GM23338 (cell line): ENCODE data around the gene SERPINB13. TPM values are rescaled to one million over a fixed set of nuclear protein-coding genes. Genes with fewer than 3 reads are reported as not detected.

Experiments used
- ATAC-seq: fragments of 200-7000 bp; cut with Tn5 transposase; 3 replicates; pipeline ENCODE4 v1.9.1; 2020
- DNase-seq: peaks from one replicate; pipeline ENCODE4 v3.0.0-alpha.2; 2015; ENCODE audit warnings: low spot score
- H2AFZ ChIP-seq: fragments of 200-600 bp; sonication (generic); 2 replicates; pipeline ENCODE4 v1.8.0; 2016; ENCODE audit warnings: antibody characterized with exemption, mild to moderate bottlenecking, moderate library complexity
- H3F3A ChIP-seq: fragments of 200-600 bp; sonication (generic); replicated peaks from 2 replicates; pipeline ENCODE4 v1.8.0; 2017; ENCODE audit warnings: antibody characterized with exemption, mixed run types, low read depth
- H3K27ac ChIP-seq: fragments of 200-600 bp; sonication (generic); 2 replicates; pipeline ENCODE4 v1.6.1; 2016; ENCODE audit warnings: low read depth
- H3K27me3 ChIP-seq: fragments of 200-600 bp; sonication (generic); 2 replicates; pipeline ENCODE4 v1.8.0; 2016; ENCODE audit warnings: mild to moderate bottlenecking, mixed run types, moderate library complexity; ENCODE audit not compliant: insufficient read depth
- H3K36me3 ChIP-seq: fragments of 200-600 bp; sonication (generic); 2 replicates; pipeline ENCODE4 v1.8.0; 2016; ENCODE audit warnings: mild to moderate bottlenecking; ENCODE audit not compliant: insufficient read depth
- H3K4me1 ChIP-seq: fragments of 200-600 bp; sonication (generic); 2 replicates; pipeline ENCODE4 v1.8.0; 2016; ENCODE audit warnings: mild to moderate bottlenecking, moderate library complexity; ENCODE audit not compliant: insufficient read depth
- H3K4me2 ChIP-seq: fragments of 200-600 bp; sonication (generic); 2 replicates; pipeline ENCODE4 v1.7.1; 2017; ENCODE audit warnings: mixed run types
- H3K4me3 ChIP-seq: fragments of 200-600 bp; sonication (generic); 2 replicates; pipeline ENCODE4 v1.6.1; 2016; ENCODE audit warnings: mixed run types
- H3K79me2 ChIP-seq: fragments of 200-600 bp; sonication (generic); replicated peaks from 2 replicates; pipeline ENCODE4 v1.8.0; 2017; ENCODE audit warnings: mild to moderate bottlenecking; ENCODE audit not compliant: insufficient read depth
- H3K9me2 ChIP-seq: fragments of 200-600 bp; sonication (generic); 2 replicates; pipeline ENCODE4 v1.8.0; 2017; ENCODE audit not compliant: insufficient read depth
- H4K20me1 ChIP-seq: fragments of 200-600 bp; sonication (generic); replicated peaks from 2 replicates; pipeline ENCODE4 v1.8.0; 2017; ENCODE audit warnings: mild to moderate bottlenecking; ENCODE audit not compliant: insufficient read depth
- H3K27ac Mint-ChIP-seq: 2 replicates; pipeline ENCODE4 v1.8.0; 2020; ENCODE audit warnings: inconsistent platforms, mild to moderate bottlenecking, moderate library complexity, mixed read lengths
- H3K27me3 Mint-ChIP-seq: 3 replicates; pipeline ENCODE4 v1.8.0; 2022; ENCODE audit warnings: low read depth, mild to moderate bottlenecking, moderate library complexity, mixed read lengths, inconsistent platforms; ENCODE audit not compliant: insufficient read depth, poor library complexity
- H3K36me3 Mint-ChIP-seq: 3 replicates; pipeline ENCODE4 v1.8.0; 2021; ENCODE audit warnings: low read depth, mild to moderate bottlenecking, inconsistent platforms, moderate library complexity, mixed read lengths
- H3K4me1 Mint-ChIP-seq: 3 replicates; pipeline ENCODE4 v1.8.0; 2020; ENCODE audit warnings: mild to moderate bottlenecking, inconsistent platforms, mixed read lengths
- H3K4me3 Mint-ChIP-seq: 3 replicates; pipeline ENCODE4 v1.8.0; 2021; ENCODE audit warnings: moderate library complexity, mild to moderate bottlenecking, inconsistent platforms, mixed read lengths
- H3K9me3 Mint-ChIP-seq: 3 replicates; pipeline ENCODE4 v1.8.0; 2020; ENCODE audit warnings: moderate library complexity, mild to moderate bottlenecking, inconsistent platforms, mixed read lengths
- CREB1 ChIP-seq: fragments of 250-450 bp; sonication (Bioruptor Pico); IDR thresholded peaks from 2 replicates; pipeline ENCODE4 v1.5.0; 2020; ENCODE audit warnings: low read depth, mild to moderate bottlenecking, moderate library complexity
- EZH2 ChIP-seq: fragments of 200-600 bp; sonication (generic); IDR thresholded peaks from one replicate; pipeline ENCODE4 v1.8.0; 2017; ENCODE audit warnings: antibody characterized with exemption, mild to moderate bottlenecking, low read depth; ENCODE audit not compliant: unreplicated experiment
- EZH2phosphoT487 ChIP-seq: fragments of 200-600 bp; sonication (generic); IDR thresholded peaks from one replicate; pipeline ENCODE4 v1.8.1; 2018; ENCODE audit warnings: antibody characterized with exemption; ENCODE audit not compliant: unreplicated experiment
- JUNB ChIP-seq: IDR thresholded peaks from one replicate; pipeline ENCODE4 v1.6.1; 2016; ENCODE audit warnings: antibody characterized with exemption; ENCODE audit not compliant: unreplicated experiment
- NANOG ChIP-seq: IDR thresholded peaks from 2 replicates; pipeline ENCODE4 v1.6.1; 2016; ENCODE audit warnings: antibody characterized with exemption, borderline replicate concordance
- POLR2AphosphoS5 ChIP-seq: IDR thresholded peaks from 2 replicates; pipeline ENCODE4 v1.6.1; 2016; ENCODE audit warnings: antibody characterized with exemption, low read depth
- STAT1 ChIP-seq: IDR thresholded peaks from one replicate; pipeline ENCODE4 v1.6.1; 2016; ENCODE audit warnings: antibody characterized with exemption; ENCODE audit not compliant: unreplicated experiment
- ZNF114 ChIP-seq: fragments of 250-450 bp; sonication (Bioruptor Pico); IDR thresholded peaks from 2 replicates; pipeline ENCODE4 v1.5.0; 2020; ENCODE audit warnings: mild to moderate bottlenecking, moderate library complexity
- ZNF331 ChIP-seq: fragments of 250-450 bp; sonication (Bioruptor Pico); IDR thresholded peaks from 2 replicates; pipeline ENCODE4 v1.5.0; 2020; ENCODE audit warnings: low read depth, mild to moderate bottlenecking, moderate library complexity
- polyA plus RNA-seq: library from polyadenylated mRNA; unstranded; fragments of >200 nt; fragmentation: Nextera tagmentation; extraction: Ambion mirVana; gene quantifications from 2 replicates; pipeline ENCODE4 v1.2.1, GENCODE V29; 2016
- total RNA-seq: library from RNA; depleted of rRNA; stranded (reverse); fragments of >200 nt; shearing (Covaris generic); gene quantifications from 2 replicates; pipeline ENCODE4 v1.2.3, GENCODE V29; 2014
- TF ChIP-seq, protein P1 (sequence below): IDR thresholded peaks from one replicate; pipeline ENCODE4 v1.6.1; 2018; ENCODE audit warnings: antibody characterized with exemption; ENCODE audit not compliant: unreplicated experiment
- TF ChIP-seq, protein P2 (sequence below), 2 experiments: fragments of 200-600 bp in 1 of 2; sonication (generic) in 1 of 2; conservative IDR thresholded peaks; 2 replicates each; pipeline versions ENCODE4 v1.5.1 to v1.6.1; 2016 to 2017; ENCODE audit warnings: antibody characterized with exemption in 2 of 2, low read depth in 2 of 2, mild to moderate bottlenecking in 2 of 2, moderate library complexity in 1 of 2
- TF ChIP-seq, protein P3 (sequence below): fragments of 250-450 bp; sonication (Bioruptor Pico); IDR thresholded peaks from 2 replicates; pipeline ENCODE4 v1.5.0; 2020; ENCODE audit warnings: mild to moderate bottlenecking, moderate library complexity
- TF ChIP-seq, protein P4 (sequence below): IDR thresholded peaks from 2 replicates; pipeline ENCODE4 v1.6.1; 2016; ENCODE audit warnings: antibody characterized with exemption

Gene SERPINB13
- total and polyA plus RNA-seq, 2 experiments from 2014 or later: not detected

DNA sequence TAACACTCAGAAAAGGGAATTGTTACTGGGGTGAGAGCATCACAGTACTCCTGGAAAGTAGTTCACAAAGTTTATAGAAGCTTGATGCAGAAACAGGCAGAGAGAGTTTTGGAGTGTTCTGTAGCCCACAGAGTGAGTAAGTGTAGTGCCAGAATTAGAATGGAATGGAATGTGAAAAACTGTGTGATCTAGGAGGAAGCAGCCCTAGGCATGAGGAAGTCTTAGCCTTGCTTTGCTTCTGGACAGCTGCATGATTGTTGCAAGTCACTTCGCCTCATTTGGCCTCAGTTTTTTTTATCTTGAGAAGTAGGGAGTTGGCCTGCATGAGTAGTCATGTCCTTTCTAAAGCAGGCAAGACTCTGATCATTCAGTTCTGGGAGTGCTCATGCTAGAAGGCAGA is 34.1 kb upstream of the SERPINB13 start:
- Histone ChIP-seq H3K4me1 (no peaks in the 10 kb centered on the region), H3K36me3 (no peaks in the 10 kb centered on the region), H3K27me3 (no peaks in the 10 kb centered on the region), H3K27ac (no peak overlapping the region), H3K79me2 (no peaks in the 10 kb centered on the region), H3F3A (no peaks in the 10 kb centered on the region), H3K4me2 (no peak overlapping the region), H3K9me2 (peaks cover 7% of the 10 kb centered on the region; the same call in 1 of the 2 replicates), H2AFZ (no peak overlapping the region), H3K4me3 (no peak overlapping the region), H4K20me1 (no peaks in the 10 kb centered on the region)
- Mint-ChIP-seq H3K4me3 (no peak overlapping the region), H3K27ac (no peak overlapping the region), H3K4me1 (no peaks in the 10 kb centered on the region), H3K9me3 (no peaks in the 10 kb centered on the region), H3K27me3 (no peaks in the 10 kb centered on the region), H3K36me3 (no peaks in the 10 kb centered on the region)
- DNase-seq: no peak
- no peak for ATAC-seq
- TF ChIP-seq ZNF114 (CRISPR knock-in tag): no peak
- TF ChIP-seq, protein P1, sequence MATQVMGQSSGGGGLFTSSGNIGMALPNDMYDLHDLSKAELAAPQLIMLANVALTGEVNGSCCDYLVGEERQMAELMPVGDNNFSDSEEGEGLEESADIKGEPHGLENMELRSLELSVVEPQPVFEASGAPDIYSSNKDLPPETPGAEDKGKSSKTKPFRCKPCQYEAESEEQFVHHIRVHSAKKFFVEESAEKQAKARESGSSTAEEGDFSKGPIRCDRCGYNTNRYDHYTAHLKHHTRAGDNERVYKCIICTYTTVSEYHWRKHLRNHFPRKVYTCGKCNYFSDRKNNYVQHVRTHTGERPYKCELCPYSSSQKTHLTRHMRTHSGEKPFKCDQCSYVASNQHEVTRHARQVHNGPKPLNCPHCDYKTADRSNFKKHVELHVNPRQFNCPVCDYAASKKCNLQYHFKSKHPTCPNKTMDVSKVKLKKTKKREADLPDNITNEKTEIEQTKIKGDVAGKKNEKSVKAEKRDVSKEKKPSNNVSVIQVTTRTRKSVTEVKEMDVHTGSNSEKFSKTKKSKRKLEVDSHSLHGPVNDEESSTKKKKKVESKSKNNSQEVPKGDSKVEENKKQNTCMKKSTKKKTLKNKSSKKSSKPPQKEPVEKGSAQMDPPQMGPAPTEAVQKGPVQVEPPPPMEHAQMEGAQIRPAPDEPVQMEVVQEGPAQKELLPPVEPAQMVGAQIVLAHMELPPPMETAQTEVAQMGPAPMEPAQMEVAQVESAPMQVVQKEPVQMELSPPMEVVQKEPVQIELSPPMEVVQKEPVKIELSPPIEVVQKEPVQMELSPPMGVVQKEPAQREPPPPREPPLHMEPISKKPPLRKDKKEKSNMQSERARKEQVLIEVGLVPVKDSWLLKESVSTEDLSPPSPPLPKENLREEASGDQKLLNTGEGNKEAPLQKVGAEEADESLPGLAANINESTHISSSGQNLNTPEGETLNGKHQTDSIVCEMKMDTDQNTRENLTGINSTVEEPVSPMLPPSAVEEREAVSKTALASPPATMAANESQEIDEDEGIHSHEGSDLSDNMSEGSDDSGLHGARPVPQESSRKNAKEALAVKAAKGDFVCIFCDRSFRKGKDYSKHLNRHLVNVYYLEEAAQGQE: no peak
- TF ChIP-seq, protein P2, sequence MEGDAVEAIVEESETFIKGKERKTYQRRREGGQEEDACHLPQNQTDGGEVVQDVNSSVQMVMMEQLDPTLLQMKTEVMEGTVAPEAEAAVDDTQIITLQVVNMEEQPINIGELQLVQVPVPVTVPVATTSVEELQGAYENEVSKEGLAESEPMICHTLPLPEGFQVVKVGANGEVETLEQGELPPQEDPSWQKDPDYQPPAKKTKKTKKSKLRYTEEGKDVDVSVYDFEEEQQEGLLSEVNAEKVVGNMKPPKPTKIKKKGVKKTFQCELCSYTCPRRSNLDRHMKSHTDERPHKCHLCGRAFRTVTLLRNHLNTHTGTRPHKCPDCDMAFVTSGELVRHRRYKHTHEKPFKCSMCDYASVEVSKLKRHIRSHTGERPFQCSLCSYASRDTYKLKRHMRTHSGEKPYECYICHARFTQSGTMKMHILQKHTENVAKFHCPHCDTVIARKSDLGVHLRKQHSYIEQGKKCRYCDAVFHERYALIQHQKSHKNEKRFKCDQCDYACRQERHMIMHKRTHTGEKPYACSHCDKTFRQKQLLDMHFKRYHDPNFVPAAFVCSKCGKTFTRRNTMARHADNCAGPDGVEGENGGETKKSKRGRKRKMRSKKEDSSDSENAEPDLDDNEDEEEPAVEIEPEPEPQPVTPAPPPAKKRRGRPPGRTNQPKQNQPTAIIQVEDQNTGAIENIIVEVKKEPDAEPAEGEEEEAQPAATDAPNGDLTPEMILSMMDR (conservative IDR thresholded peaks at IDR 0.05; ENCODE audit: low read depth in 2 of 2): no peak
- no peak for TF ChIP-seq POLR2AphosphoS5
- no peak for TF ChIP-seq STAT1
- TF ChIP-seq, protein P3, sequence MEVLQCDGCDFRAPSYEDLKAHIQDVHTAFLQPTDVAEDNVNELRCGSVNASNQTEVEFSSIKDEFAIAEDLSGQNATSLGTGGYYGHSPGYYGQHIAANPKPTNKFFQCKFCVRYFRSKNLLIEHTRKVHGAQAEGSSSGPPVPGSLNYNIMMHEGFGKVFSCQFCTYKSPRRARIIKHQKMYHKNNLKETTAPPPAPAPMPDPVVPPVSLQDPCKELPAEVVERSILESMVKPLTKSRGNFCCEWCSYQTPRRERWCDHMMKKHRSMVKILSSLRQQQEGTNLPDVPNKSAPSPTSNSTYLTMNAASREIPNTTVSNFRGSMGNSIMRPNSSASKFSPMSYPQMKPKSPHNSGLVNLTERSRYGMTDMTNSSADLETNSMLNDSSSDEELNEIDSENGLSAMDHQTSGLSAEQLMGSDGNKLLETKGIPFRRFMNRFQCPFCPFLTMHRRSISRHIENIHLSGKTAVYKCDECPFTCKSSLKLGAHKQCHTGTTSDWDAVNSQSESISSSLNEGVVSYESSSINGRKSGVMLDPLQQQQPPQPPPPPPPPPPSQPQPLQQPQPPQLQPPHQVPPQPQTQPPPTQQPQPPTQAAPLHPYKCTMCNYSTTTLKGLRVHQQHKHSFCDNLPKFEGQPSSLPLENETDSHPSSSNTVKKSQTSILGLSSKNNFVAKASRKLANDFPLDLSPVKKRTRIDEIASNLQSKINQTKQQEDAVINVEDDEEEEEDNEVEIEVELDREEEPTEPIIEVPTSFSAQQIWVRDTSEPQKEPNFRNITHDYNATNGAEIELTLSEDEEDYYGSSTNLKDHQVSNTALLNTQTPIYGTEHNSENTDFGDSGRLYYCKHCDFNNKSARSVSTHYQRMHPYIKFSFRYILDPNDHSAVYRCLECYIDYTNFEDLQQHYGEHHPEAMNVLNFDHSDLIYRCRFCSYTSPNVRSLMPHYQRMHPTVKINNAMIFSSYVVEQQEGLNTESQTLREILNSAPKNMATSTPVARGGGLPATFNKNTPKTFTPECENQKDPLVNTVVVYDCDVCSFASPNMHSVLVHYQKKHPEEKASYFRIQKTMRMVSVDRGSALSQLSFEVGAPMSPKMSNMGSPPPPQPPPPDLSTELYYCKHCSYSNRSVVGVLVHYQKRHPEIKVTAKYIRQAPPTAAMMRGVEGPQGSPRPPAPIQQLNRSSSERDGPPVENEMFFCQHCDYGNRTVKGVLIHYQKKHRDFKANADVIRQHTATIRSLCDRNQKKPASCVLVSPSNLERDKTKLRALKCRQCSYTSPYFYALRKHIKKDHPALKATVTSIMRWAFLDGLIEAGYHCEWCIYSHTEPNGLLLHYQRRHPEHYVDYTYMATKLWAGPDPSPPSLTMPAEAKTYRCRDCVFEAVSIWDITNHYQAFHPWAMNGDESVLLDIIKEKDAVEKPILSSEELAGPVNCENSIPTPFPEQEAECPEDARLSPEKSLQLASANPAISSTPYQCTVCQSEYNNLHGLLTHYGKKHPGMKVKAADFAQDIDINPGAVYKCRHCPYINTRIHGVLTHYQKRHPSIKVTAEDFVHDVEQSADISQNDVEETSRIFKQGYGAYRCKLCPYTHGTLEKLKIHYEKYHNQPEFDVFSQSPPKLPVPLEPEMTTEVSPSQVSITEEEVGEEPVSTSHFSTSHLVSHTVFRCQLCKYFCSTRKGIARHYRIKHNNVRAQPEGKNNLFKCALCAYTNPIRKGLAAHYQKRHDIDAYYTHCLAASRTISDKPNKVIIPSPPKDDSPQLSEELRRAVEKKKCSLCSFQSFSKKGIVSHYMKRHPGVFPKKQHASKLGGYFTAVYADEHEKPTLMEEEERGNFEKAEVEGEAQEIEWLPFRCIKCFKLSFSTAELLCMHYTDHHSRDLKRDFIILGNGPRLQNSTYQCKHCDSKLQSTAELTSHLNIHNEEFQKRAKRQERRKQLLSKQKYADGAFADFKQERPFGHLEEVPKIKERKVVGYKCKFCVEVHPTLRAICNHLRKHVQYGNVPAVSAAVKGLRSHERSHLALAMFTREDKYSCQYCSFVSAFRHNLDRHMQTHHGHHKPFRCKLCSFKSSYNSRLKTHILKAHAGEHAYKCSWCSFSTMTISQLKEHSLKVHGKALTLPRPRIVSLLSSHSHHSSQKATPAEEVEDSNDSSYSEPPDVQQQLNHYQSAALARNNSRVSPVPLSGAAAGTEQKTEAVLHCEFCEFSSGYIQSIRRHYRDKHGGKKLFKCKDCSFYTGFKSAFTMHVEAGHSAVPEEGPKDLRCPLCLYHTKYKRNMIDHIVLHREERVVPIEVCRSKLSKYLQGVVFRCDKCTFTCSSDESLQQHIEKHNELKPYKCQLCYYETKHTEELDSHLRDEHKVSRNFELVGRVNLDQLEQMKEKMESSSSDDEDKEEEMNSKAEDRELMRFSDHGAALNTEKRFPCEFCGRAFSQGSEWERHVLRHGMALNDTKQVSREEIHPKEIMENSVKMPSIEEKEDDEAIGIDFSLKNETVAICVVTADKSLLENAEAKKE: no peak
- no peak for TF ChIP-seq EZH2phosphoT487
- TF ChIP-seq NANOG: no peak
- no peak for TF ChIP-seq JUNB
- TF ChIP-seq, protein P4, sequence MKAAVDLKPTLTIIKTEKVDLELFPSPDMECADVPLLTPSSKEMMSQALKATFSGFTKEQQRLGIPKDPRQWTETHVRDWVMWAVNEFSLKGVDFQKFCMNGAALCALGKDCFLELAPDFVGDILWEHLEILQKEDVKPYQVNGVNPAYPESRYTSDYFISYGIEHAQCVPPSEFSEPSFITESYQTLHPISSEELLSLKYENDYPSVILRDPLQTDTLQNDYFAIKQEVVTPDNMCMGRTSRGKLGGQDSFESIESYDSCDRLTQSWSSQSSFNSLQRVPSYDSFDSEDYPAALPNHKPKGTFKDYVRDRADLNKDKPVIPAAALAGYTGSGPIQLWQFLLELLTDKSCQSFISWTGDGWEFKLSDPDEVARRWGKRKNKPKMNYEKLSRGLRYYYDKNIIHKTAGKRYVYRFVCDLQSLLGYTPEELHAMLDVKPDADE: no peak
- TF ChIP-seq CREB1 (CRISPR knock-in tag): no peak
- no peak for TF ChIP-seq ZNF331 (CRISPR knock-in tag)
- TF ChIP-seq EZH2: no peak
